Keratinocyte (primary cell): ENCODE results near the gene TIAL1. TPM values are rescaled to one million over a fixed set of nuclear protein-coding genes. Genes with fewer than 3 reads are reported as not detected.
A peak's percentile ranks its signal among the peaks of the same experiment; 100 is the strongest.

ENCODE experiments used
- DNase-seq: peaks from one replicate; pipeline ENCODE4 v3.0.0-alpha.2; 2011; ENCODE audit warnings: low read depth, missing footprints, low spot score
- FAIRE-seq: peaks from 2 replicates; lab custom pipeline; 2011; peaks lifted over from hg19 to GRCh38; lab: Jason Lieb, UNC
- H2AFZ ChIP-seq: 2 replicates; pipeline ENCODE4 v1.6.0; 2012; ENCODE audit warnings: low read length, control low read depth, inconsistent platforms; ENCODE audit not compliant: control insufficient read depth
- H3K27ac ChIP-seq: 2 replicates; pipeline ENCODE4 v1.5.1; 2011; ENCODE audit warnings: low read length; ENCODE audit not compliant: control insufficient read depth, insufficient read depth
- H3K27me3 ChIP-seq: 3 replicates; pipeline ENCODE4 v1.6.0; 2011; ENCODE audit warnings: low read length; ENCODE audit not compliant: control insufficient read depth, insufficient read depth; ENCODE audit errors: extremely low read depth
- H3K36me3 ChIP-seq, 2 experiments: 2 replicates in 1 of 2; 3 replicates in 1 of 2; pipeline ENCODE4 v1.5.1; 2011; ENCODE audit warnings: low read length in 2 of 2, mild to moderate bottlenecking in 1 of 2; ENCODE audit not compliant: control insufficient read depth in 2 of 2, insufficient read depth in 2 of 2; ENCODE audit errors: extremely low read depth in 1 of 2
- H3K4me1 ChIP-seq: 3 replicates; pipeline ENCODE4 v1.5.1; 2011; ENCODE audit warnings: low read length; ENCODE audit not compliant: control insufficient read depth, insufficient read depth; ENCODE audit errors: extremely low read depth
- H3K4me2 ChIP-seq: 3 replicates; pipeline ENCODE4 v1.6.0; 2011; ENCODE audit warnings: low read depth, low read length; ENCODE audit not compliant: control insufficient read depth, insufficient read depth; ENCODE audit errors: extremely low read depth
- H3K4me3 ChIP-seq, 3 experiments: fragments of 200-600 bp in 1 of 3; sonication (generic) in 1 of 3; 2 replicates in 2 of 3; 3 replicates in 1 of 3; pipeline ENCODE4 v1.5.1; 2011 to 2016; ENCODE audit warnings: low read length in 3 of 3, mild to moderate bottlenecking in 3 of 3, control low read depth in 2 of 3, inconsistent platforms in 1 of 3, low read depth in 1 of 3, mixed read lengths in 1 of 3, mixed run types in 1 of 3, moderate library complexity in 1 of 3; ENCODE audit not compliant: control insufficient read depth in 2 of 3, insufficient read depth in 2 of 3; ENCODE audit errors: extremely low read depth in 1 of 3
- H3K79me2 ChIP-seq: 2 replicates; pipeline ENCODE4 v1.6.0; 2012; ENCODE audit warnings: low read length; ENCODE audit not compliant: control insufficient read depth, insufficient read depth
- H3K9ac ChIP-seq: 3 replicates; pipeline ENCODE4 v1.6.0; 2011; ENCODE audit warnings: low read length; ENCODE audit not compliant: control insufficient read depth, insufficient read depth; ENCODE audit errors: extremely low read depth
- H3K9me1 ChIP-seq: 3 replicates; pipeline ENCODE4 v1.6.0; 2011; ENCODE audit warnings: low read length; ENCODE audit not compliant: control insufficient read depth, insufficient read depth; ENCODE audit errors: extremely low read depth
- H3K9me3 ChIP-seq: 2 replicates; pipeline ENCODE4 v1.5.1; 2012; ENCODE audit warnings: low read depth, low read length; ENCODE audit not compliant: control insufficient read depth
- H4K20me1 ChIP-seq: 3 replicates; pipeline ENCODE4 v1.6.0; 2011; ENCODE audit warnings: low read length; ENCODE audit not compliant: control insufficient read depth, insufficient read depth; ENCODE audit errors: extremely low read depth
- CTCF ChIP-seq, 3 experiments: IDR thresholded peaks in 1 of 3; conservative IDR thresholded peaks in 1 of 3; optimal IDR thresholded peaks in 1 of 3; 2 replicates in 2 of 3; 3 replicates in 1 of 3; pipeline versions ENCODE3 to v1.5.1; 2011; ENCODE audit warnings: low read length in 3 of 3, mild to moderate bottlenecking in 3 of 3, moderate library complexity in 2 of 3, control low read depth in 1 of 3, inconsistent platforms in 1 of 3; ENCODE audit not compliant: insufficient read depth in 2 of 3; ENCODE audit errors: extremely low read depth in 1 of 3
- EZH2 ChIP-seq: IDR thresholded peaks from one replicate; pipeline ENCODE4 v1.6.1; 2012; ENCODE audit warnings: inconsistent platforms, mild to moderate bottlenecking, low read length, moderate library complexity
- dilution Hi-C: fragments of 300-500 bp; cut with MboI; formaldehyde crosslinking; loops from one replicate; pipeline ENCODE4 v1.7.0; 2020; ENCODE audit warnings: low sequenced_read_pairs; ENCODE audit not compliant: extremely low pct_ligation_motif_present
- polyA plus RNA-seq, 5 experiments: library from polyadenylated mRNA; depleted of rRNA in 3 of 5; stranded (reverse) in 3 of 5; stranded (forward) in 1 of 5; unstranded in 1 of 5; fragments of >200 nt; gene quantifications; 1 replicate in 1 of 5; 2 replicates in 3 of 5; 3 replicates in 1 of 5; pipeline versions ENCODE4 v1.2.1 to v1.2.3, GENCODE V29; 2011 to 2012; ENCODE audit warnings: missing spikeins in 2 of 5, low read depth in 1 of 5, low replicate concordance in 1 of 5

The TIAL1 gene
- polyA plus RNA-seq, 1 donor (not counting 4 experiments of a cell fraction or from before 2014, with no cell fraction given): 117 TPM

GRCh38 chr10:119595134-119595675, 1.6 kb downstream of the TIAL1 start:
- H4K20me1 ChIP-seq: no peaks in the 10 kb centered on the region

GRCh38 chr10:119588071-119588470, 8.7 kb downstream of the TIAL1 start:
- Histone ChIP-seq H3K27ac (no peak overlapping the region), H4K20me1 (peaks cover 11% of the 10 kb centered on the region)
- dilution Hi-C loops: no loop called here

More at GRCh38 chr10:119595134-119595675, 1.6 kb downstream of the TIAL1 start:
- FAIRE-seq: peak; percentile 34
- TF ChIP-seq CTCF (optimal IDR thresholded peaks at IDR 0.05 in 1 of 3, IDR thresholded peaks at IDR 0.05 in 1 of 3, conservative IDR thresholded peaks at IDR 0.05 in 1 of 3; ENCODE audit: extremely low read depth in 1 of 3, insufficient read depth in 2 of 3, low read length in 3 of 3) (no peak), EZH2 (no peak)
- DNase-seq: no peak
- H2AFZ ChIP-seq: no peak overlapping the region
- peak overlapping the region; percentile 71 to 93 (median 82) for H3K4me3 ChIP-seq
- H3K27ac ChIP-seq: peak overlapping the region; percentile 93
- peak overlapping the region; percentile 95 for H3K9ac ChIP-seq
- peaks cover 61% of the 10 kb centered on the region for H3K79me2 ChIP-seq
- no peaks in the 10 kb centered on the region for H3K9me3 ChIP-seq
- no peaks in the 10 kb centered on the region for H3K9me1 ChIP-seq
- H3K36me3 ChIP-seq: peaks cover 0 to 6% of the 10 kb centered on the region in 2 experiments
- H3K4me2 ChIP-seq: peak overlapping the region; percentile 83
- H3K4me1 ChIP-seq: peaks cover 34% of the 10 kb centered on the region
- dilution Hi-C loops: no loop called here
- H3K27me3 ChIP-seq: no peaks in the 10 kb centered on the region

More at GRCh38 chr10:119588071-119588470, 8.7 kb downstream of the TIAL1 start:
- Histone ChIP-seq H3K9ac (no peak overlapping the region), H3K4me3 (no peak overlapping the region), H3K27me3 (no peaks in the 10 kb centered on the region), H3K9me1 (no peaks in the 10 kb centered on the region), H3K36me3 (peaks cover 13 to 23% of the 10 kb centered on the region in 2 experiments), H2AFZ (no peak overlapping the region), H3K79me2 (peaks cover 95% of the 10 kb centered on the region), H3K4me2 (no peak overlapping the region), H3K4me1 (peaks cover 11% of the 10 kb centered on the region), H3K9me3 (no peaks in the 10 kb centered on the region)
- TF ChIP-seq CTCF (optimal IDR thresholded peaks at IDR 0.05 in 1 of 3, IDR thresholded peaks at IDR 0.05 in 1 of 3, conservative IDR thresholded peaks at IDR 0.05 in 1 of 3; ENCODE audit: extremely low read depth in 1 of 3, insufficient read depth in 2 of 3, low read length in 3 of 3): no peak
- no peak for TF ChIP-seq EZH2
- DNase-seq (no peak), FAIRE-seq (no peak)
